Subcutaneous adipose tissue (tissue), 4 donors: Measurements from ENCODE around the gene P2RX1. TPM values are rescaled to one million over a fixed set of nuclear protein-coding genes. Genes with fewer than 3 reads are reported as not detected.

Experiments
- total RNA-seq, 4 donors: library from RNA; depleted of rRNA; stranded (reverse); fragments of >200 nt; gene quantifications; one replicate each; pipeline ENCODE4 v1.1.0, GENCODE V29; 2016
- TF ChIP-seq, protein P1 (sequence below): fragments of 450-650 bp; IDR thresholded peaks from one replicate; pipeline ENCODE4 v1.5.1; 2016; ENCODE audit warnings: low read depth, mild to moderate bottlenecking, control low read depth, antibody characterized with exemption, moderate library complexity

P2RX1 gene
- total RNA-seq, 4 donors from 2014 or later, result 0.94 to 9.3 (median 1.8) TPM

DNA sequence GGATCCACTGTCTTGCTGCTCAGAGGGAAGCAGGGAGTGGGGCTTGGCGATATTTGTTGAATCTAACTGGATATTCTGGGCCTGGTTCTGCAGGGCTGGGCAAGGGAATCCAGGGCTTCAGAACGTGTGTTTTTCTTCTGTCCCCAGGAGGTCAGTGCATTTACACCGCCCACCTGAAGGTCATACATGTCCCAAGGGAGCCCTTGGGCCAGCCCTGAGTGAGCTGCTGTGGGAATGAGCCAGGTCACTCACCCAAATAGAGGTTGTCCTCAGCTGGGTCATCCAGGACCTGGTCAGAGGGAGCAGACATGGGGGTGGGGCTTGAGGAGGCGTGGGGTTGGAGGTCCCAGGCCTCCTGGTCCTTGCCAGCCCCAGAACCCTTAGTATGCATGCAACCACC, 34.0 kb downstream of the P2RX1 start:
- TF ChIP-seq, protein P1, sequence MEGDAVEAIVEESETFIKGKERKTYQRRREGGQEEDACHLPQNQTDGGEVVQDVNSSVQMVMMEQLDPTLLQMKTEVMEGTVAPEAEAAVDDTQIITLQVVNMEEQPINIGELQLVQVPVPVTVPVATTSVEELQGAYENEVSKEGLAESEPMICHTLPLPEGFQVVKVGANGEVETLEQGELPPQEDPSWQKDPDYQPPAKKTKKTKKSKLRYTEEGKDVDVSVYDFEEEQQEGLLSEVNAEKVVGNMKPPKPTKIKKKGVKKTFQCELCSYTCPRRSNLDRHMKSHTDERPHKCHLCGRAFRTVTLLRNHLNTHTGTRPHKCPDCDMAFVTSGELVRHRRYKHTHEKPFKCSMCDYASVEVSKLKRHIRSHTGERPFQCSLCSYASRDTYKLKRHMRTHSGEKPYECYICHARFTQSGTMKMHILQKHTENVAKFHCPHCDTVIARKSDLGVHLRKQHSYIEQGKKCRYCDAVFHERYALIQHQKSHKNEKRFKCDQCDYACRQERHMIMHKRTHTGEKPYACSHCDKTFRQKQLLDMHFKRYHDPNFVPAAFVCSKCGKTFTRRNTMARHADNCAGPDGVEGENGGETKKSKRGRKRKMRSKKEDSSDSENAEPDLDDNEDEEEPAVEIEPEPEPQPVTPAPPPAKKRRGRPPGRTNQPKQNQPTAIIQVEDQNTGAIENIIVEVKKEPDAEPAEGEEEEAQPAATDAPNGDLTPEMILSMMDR, result no peak

DNA sequence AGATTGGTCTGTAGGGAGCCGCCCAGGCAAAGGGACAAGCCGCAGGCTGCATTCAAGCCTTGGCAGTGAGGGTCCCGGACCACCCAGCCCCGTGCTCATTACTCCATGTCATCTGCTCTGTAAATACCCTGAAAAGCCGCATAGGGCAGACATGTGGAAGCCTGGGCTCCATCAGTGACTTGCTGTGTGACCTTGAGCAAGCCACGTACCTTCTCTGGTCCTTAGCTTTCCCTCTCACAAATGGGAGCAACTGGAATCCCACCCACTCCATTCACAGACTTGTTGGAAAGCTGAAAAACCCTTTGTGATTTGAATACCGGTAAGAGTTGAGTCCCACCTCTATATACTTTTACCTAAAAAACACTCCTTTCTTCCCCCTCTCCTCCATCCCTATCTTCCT, 35.3 kb downstream of the P2RX1 start:
- TF ChIP-seq, protein P1, result no peak

DNA sequence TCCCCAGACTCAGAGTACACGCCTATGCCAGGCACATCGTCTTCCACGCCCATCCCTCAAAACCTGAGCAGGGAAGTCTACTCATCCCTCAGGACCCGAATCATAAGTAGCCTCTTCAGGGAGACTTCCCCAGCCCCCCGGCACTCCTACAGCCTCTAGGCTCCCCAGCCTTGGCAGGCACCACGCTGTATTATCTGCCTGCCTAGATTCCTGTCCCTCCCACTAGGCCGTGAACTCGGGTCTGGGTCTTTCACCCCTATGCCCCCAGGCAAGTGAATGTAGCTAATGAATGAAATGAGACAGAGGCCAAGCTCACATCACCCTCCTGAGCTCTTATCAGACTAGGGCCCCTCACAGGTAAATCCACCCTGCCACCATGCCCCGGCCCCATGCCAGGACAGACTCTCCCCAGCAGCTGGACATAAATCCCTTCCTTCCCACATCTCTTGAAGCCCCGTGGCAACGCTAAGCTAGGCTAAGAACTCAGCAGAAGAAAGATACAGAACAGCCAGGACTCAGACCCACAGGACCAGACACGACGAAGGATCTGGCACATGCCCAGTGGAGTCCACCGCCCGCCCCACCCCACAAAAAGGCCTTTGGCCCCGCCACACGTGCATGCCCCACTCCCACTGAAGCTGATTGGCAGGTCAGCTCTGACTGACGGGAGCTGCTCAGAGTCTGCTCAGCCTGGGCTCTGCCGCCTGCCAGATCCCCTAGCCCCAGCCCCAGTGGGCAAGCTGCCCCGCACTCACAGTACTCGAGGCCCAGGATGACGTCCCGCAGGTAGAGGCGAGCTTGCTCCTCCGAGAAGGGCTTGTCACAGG, 36.5 kb downstream of the P2RX1 start:
- TF ChIP-seq, protein P1, result no peak

DNA sequence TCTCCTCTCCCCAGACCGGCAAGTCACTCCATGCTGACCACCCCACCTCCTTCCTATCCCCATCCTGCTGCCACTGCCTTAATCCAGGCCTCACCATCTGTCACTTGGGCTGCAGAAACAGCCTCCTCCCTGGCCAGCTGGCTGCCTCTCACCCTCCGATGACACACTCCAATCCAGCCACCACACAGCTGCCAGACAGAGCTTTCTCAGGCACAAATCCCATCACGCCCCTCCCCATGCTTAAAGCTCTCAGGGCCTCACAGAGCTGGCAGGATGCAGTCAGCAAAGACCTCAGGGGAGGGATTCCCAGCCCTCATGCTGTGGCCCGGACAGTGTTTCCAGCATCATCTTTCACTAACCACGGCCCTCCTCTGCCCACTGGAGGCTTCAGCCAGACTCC, 37.1 kb downstream of the P2RX1 start:
- TF ChIP-seq, protein P1, result no peak

DNA sequence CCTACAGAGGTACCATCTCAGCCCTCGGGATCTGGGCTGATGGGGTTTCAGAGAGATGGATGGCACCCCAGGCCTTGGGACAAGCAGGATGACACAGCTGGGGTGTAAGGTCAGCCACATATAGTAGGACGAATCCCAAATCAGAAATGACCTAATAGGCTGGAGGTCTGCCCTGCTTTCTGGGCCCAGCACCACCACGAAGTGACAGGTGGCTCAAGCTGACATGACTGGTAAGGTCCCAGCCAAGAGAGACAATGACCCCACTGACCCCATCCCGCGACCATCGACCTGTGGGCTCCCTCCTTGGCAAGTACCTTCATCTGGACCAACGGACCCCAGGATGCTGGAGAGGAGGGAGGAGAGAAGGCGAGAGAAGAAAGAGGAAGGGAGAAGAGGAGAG, 39.0 kb downstream of the P2RX1 start:
- TF ChIP-seq, protein P1, result no peak

DNA sequence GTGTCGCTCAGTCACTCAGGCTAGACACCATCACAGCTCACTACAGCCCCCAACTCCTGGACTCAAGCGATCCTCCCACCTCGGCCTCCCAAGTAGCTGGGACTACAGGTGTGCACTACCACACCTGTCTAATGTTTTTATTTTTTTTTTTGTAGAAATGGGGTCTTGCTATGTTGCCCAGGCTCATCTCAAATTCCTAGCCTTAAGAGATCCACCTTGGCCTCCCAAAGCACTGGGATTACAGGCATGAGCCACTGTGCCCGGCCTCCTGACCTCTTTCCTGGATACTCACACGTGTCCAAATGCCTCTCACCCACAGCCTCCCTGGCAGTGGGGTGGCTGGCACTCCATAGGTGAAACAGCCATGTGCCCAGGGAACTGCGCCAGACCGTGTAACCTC, 40.9 kb downstream of the P2RX1 start:
- TF ChIP-seq, protein P1, result no peak

DNA sequence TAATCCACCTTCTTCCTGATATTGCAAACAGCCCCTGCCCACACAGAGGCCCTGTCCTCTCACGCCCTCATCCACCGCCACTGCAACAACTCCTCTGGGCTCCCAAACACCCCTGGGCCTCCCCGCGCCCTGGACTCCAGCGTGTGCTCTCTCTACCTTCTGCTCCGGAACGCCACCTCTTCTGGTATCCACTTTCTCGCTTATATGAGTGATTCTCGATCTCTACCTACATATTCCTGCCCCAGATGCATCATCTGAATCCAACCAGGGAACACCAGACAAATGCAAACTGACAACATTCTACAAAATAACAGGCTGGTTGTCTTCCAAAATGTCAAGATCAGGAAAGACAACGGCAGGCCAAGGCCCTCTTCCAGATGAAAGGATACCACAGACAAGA, 42.4 kb downstream of the P2RX1 start:
- TF ChIP-seq, protein P1, result no peak
